Trophoblast cell (in vitro differentiated cells and primary cell): ENCODE measurements around the gene C3orf62.

ENCODE experiments used
- DNase-seq, 2 donors: peaks; one replicate each; pipeline ENCODE4 v3.0.0-alpha.2; 2016
- H2AFZ ChIP-seq: 2 replicates; pipeline ENCODE4 v1.6.1; 2013; ENCODE audit warnings: low read length, moderate library complexity, mild to moderate bottlenecking; ENCODE audit not compliant: insufficient read depth, poor library complexity
- H2AK5ac ChIP-seq: 2 replicates; pipeline ENCODE4 v1.6.1; 2013; ENCODE audit warnings: mild to moderate bottlenecking, low read length
- H2BK120ac ChIP-seq: 2 replicates; pipeline ENCODE4 v1.6.1; 2013; ENCODE audit warnings: low read length, mild to moderate bottlenecking, moderate library complexity; ENCODE audit not compliant: insufficient read depth, poor library complexity
- H2BK12ac ChIP-seq: 2 replicates; pipeline ENCODE4 v1.6.1; 2013; ENCODE audit warnings: mild to moderate bottlenecking, low read length, moderate library complexity
- H2BK5ac ChIP-seq: 2 replicates; pipeline ENCODE4 v1.6.1; 2013; ENCODE audit warnings: low read length, low read depth, moderate library complexity, mild to moderate bottlenecking; ENCODE audit not compliant: poor library complexity
- H3K14ac ChIP-seq: 2 replicates; pipeline ENCODE4 v1.6.1; 2013; ENCODE audit warnings: mild to moderate bottlenecking, low read length
- H3K18ac ChIP-seq: 2 replicates; pipeline ENCODE4 v1.6.1; 2013; ENCODE audit warnings: mild to moderate bottlenecking, low read length
- H3K23ac ChIP-seq: 2 replicates; pipeline ENCODE4 v1.6.1; 2013; ENCODE audit warnings: low read length
- H3K27ac ChIP-seq: 2 replicates; pipeline ENCODE4 v1.5.1; 2013; ENCODE audit warnings: low read depth, mild to moderate bottlenecking, inconsistent platforms, low read length, moderate library complexity
- H3K27me3 ChIP-seq: 2 replicates; pipeline ENCODE4 v1.6.1; 2013; ENCODE audit warnings: inconsistent platforms, mild to moderate bottlenecking, low read length, moderate library complexity; ENCODE audit not compliant: insufficient read depth
- H3K36me3 ChIP-seq, 2 experiments: 1 replicate in 1 of 2; 2 replicates in 1 of 2; pipeline ENCODE4 v1.6.1; 2013; ENCODE audit warnings: low read length in 2 of 2, mild to moderate bottlenecking in 2 of 2, moderate library complexity in 1 of 2; ENCODE audit not compliant: insufficient read depth in 2 of 2, control insufficient read depth in 1 of 2
- H3K4ac ChIP-seq: 2 replicates; pipeline ENCODE4 v1.6.1; 2013; ENCODE audit warnings: low read depth, mild to moderate bottlenecking, low read length, moderate library complexity
- H3K4me1 ChIP-seq, 2 experiments: 1 replicate in 1 of 2; 2 replicates in 1 of 2; pipeline ENCODE4 v1.6.1; 2013; ENCODE audit warnings: low read length in 2 of 2, mild to moderate bottlenecking in 2 of 2, moderate library complexity in 1 of 2; ENCODE audit not compliant: insufficient read depth in 2 of 2, control insufficient read depth in 1 of 2
- H3K4me2 ChIP-seq: 2 replicates; pipeline ENCODE4 v1.6.1; 2013; ENCODE audit warnings: inconsistent platforms, mild to moderate bottlenecking, low read length, moderate library complexity
- H3K4me3 ChIP-seq: 2 replicates; pipeline ENCODE4 v1.5.1; 2013; ENCODE audit warnings: mild to moderate bottlenecking, low read depth, low read length, inconsistent platforms
- H3K79me1 ChIP-seq: one replicate; pipeline ENCODE4 v1.6.1; 2013; ENCODE audit warnings: low read length
- H3K79me2 ChIP-seq: 2 replicates; pipeline ENCODE4 v1.6.1; 2013; ENCODE audit warnings: low read length, mild to moderate bottlenecking; ENCODE audit not compliant: control insufficient read depth, insufficient read depth, poor library complexity
- H3K9ac ChIP-seq: 2 replicates; pipeline ENCODE4 v1.6.1; 2013; ENCODE audit warnings: mild to moderate bottlenecking, low read length
- H3K9me3 ChIP-seq: 2 replicates; pipeline ENCODE4 v1.6.1; 2013; ENCODE audit warnings: low read depth, mild to moderate bottlenecking, control low read depth, inconsistent platforms, low read length; ENCODE audit not compliant: insufficient read depth
- H4K12ac ChIP-seq: 2 replicates; pipeline ENCODE4 v1.6.1; 2013; ENCODE audit warnings: low read depth, mild to moderate bottlenecking, low read length, moderate library complexity
- H4K8ac ChIP-seq: 2 replicates; pipeline ENCODE4 v1.6.1; 2013; ENCODE audit warnings: low read depth, mild to moderate bottlenecking, low read length, moderate library complexity
- H4K91ac ChIP-seq: one replicate; pipeline ENCODE4 v1.6.1; 2013; ENCODE audit warnings: low read depth, mild to moderate bottlenecking, low read length, moderate library complexity
- WGBS: extraction: QIAGEN DNeasy Blood & Tissue Kit; methylation state at CpG from one replicate; pipeline ENCODE4 v1.1.7; 2013; ENCODE audit warnings: missing lambda C conversion rate; ENCODE audit not compliant: insufficient read length, insufficient coverage; ENCODE audit errors: extremely low coverage; 5-methylcytosine and 5-hydroxymethylcytosine counted together

The C3orf62 gene

DNA sequence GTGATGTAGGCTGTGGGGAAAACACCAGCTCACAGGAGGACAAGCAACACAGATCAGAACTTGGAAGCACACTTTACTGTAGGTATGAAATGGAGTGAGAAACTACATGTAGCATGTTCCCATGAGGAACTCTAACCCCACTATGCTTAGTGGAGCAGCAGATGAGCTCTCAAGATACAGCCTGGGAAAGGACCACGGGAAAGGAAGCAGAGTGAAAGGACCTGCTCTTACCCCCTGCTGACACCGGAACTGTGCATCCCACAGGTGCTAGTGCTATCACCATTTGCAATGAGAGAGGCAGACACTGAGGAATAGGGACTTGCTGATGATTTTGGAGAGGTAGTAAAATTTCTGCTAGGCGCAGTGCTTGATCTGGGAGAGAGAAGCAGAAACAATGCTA lies 34.3 kb upstream of the C3orf62 start:
- no peaks in the 10 kb centered on the region for H3K9me3 ChIP-seq
- no CpG with 5 or more reads among the region's 3 CpGs for WGBS

GRCh38 chr3:49310677-49311076 lies 33.6 kb upstream of the C3orf62 start:
- H2BK5ac ChIP-seq: no peak overlapping the region
- no CpG with 5 or more reads among the region's 1 CpG for WGBS

More for the DNA sequence above, 34.3 kb upstream of the C3orf62 start:
- H3K4me2 ChIP-seq: no peak overlapping the region
- no peak overlapping the region for H3K4ac ChIP-seq
- no peak overlapping the region for H4K12ac ChIP-seq
- DNase-seq: no peak
- no peak overlapping the region for H3K14ac ChIP-seq
- peaks cover 26 to 35% of the 10 kb centered on the region in 2 experiments for H3K36me3 ChIP-seq
- H3K23ac ChIP-seq: no peak overlapping the region
- no peak overlapping the region for H2BK12ac ChIP-seq
- H3K79me2 ChIP-seq: no peaks in the 10 kb centered on the region
- H3K4me3 ChIP-seq: no peak overlapping the region
- H3K4me1 ChIP-seq: no peaks in the 10 kb centered on the region
- H3K79me1 ChIP-seq: no peaks in the 10 kb centered on the region
- H3K27ac ChIP-seq: no peak overlapping the region
- H2BK5ac ChIP-seq: no peak overlapping the region
- no peaks in the 10 kb centered on the region for H3K27me3 ChIP-seq
- no peak overlapping the region for H3K18ac ChIP-seq
- no peak overlapping the region for H2BK120ac ChIP-seq
- H2AK5ac ChIP-seq: no peak overlapping the region
- no peak overlapping the region for H3K9ac ChIP-seq
- H4K91ac ChIP-seq: no peak overlapping the region
- H4K8ac ChIP-seq: no peak overlapping the region
- no peak overlapping the region for H2AFZ ChIP-seq

GRCh38 chr3:49305608-49306007 lies 28.6 kb upstream of the C3orf62 start:
- Histone ChIP-seq H4K91ac (no peak overlapping the region), H3K27me3 (no peaks in the 10 kb centered on the region), H3K9ac (no peak overlapping the region), H3K14ac (no peak overlapping the region), H3K79me1 (no peaks in the 10 kb centered on the region), H3K9me3 (no peaks in the 10 kb centered on the region), H3K4ac (no peak overlapping the region), H2BK5ac (no peak overlapping the region), H2BK12ac (no peak overlapping the region), H3K79me2 (no peaks in the 10 kb centered on the region), H2AK5ac (no peak overlapping the region), H3K36me3 (peaks cover 35 to 49% of the 10 kb centered on the region in 2 experiments), H3K27ac (no peak overlapping the region), H4K8ac (no peak overlapping the region), H3K4me3 (no peak overlapping the region), H4K12ac (no peak overlapping the region), H3K4me1 (no peaks in the 10 kb centered on the region), H2BK120ac (no peak overlapping the region), H3K23ac (no peak overlapping the region), H2AFZ (no peak overlapping the region), H3K4me2 (no peak overlapping the region), H3K18ac (no peak overlapping the region)
- WGBS: no CpG with 5 or more reads among the region's 5 CpGs
- no peak for DNase-seq

More at GRCh38 chr3:49310677-49311076, 33.6 kb upstream of the C3orf62 start:
- Histone ChIP-seq H2BK120ac (no peak overlapping the region), H3K79me2 (no peaks in the 10 kb centered on the region), H3K14ac (no peak overlapping the region), H4K12ac (no peak overlapping the region), H3K4me2 (no peak overlapping the region), H3K27me3 (no peaks in the 10 kb centered on the region), H3K36me3 (peaks cover 27 to 38% of the 10 kb centered on the region in 2 experiments), H2AK5ac (no peak overlapping the region), H3K9me3 (no peaks in the 10 kb centered on the region), H4K8ac (no peak overlapping the region), H3K79me1 (no peaks in the 10 kb centered on the region), H3K23ac (no peak overlapping the region), H2AFZ (no peak overlapping the region), H4K91ac (no peak overlapping the region), H3K4me1 (no peaks in the 10 kb centered on the region), H3K9ac (no peak overlapping the region), H3K27ac (no peak overlapping the region), H3K4me3 (no peak overlapping the region), H2BK12ac (no peak overlapping the region), H3K18ac (no peak overlapping the region), H3K4ac (no peak overlapping the region)
- no peak for DNase-seq

DNA sequence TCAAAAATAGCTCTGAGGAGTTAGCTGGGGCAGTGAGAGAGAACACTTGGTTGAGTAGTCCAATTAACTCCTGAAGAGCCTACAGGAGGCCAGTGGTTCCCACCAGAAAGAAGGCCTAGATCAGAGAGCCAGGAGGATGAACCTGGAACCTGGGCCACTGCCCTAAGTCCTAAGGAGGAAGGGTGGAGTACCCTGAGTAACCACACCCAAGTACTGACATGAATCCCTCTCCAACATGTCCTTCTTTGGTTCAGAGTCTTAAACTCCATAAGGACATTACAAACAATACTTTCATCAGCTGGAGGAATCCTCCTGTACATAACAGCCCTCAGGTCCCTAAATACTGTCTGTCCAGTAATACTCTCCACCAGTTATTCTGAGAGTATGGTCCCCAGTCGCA lies 25.6 kb upstream of the C3orf62 start:
- Histone ChIP-seq H3K14ac (no peak overlapping the region), H3K4ac (no peak overlapping the region), H3K9ac (no peak overlapping the region), H3K4me2 (no peak overlapping the region), H2AK5ac (no peak overlapping the region), H3K79me2 (no peaks in the 10 kb centered on the region), H2BK12ac (no peak overlapping the region), H2BK120ac (no peak overlapping the region), H4K8ac (no peak overlapping the region), H2AFZ (no peak overlapping the region), H3K4me3 (no peak overlapping the region), H3K79me1 (no peaks in the 10 kb centered on the region), H3K18ac (no peak overlapping the region), H3K9me3 (no peaks in the 10 kb centered on the region), H3K23ac (no peak overlapping the region), H3K27ac (no peak overlapping the region), H3K4me1 (no peaks in the 10 kb centered on the region), H4K12ac (no peak overlapping the region), H3K27me3 (no peaks in the 10 kb centered on the region), H3K36me3 (peaks cover 39 to 56% of the 10 kb centered on the region in 2 experiments), H4K91ac (no peak overlapping the region), H2BK5ac (no peak overlapping the region)
- no peak for DNase-seq
- WGBS: no CpG with 5 or more reads among the region's 1 CpG
